ENCODE data around the gene YBX1.
"Not testable (repeated sequence)": the region's sequence is repeated elsewhere in the genome, so short reads cannot be mapped to it uniquely, and the experiment has no call there.

The YBX1 gene

DNA sequence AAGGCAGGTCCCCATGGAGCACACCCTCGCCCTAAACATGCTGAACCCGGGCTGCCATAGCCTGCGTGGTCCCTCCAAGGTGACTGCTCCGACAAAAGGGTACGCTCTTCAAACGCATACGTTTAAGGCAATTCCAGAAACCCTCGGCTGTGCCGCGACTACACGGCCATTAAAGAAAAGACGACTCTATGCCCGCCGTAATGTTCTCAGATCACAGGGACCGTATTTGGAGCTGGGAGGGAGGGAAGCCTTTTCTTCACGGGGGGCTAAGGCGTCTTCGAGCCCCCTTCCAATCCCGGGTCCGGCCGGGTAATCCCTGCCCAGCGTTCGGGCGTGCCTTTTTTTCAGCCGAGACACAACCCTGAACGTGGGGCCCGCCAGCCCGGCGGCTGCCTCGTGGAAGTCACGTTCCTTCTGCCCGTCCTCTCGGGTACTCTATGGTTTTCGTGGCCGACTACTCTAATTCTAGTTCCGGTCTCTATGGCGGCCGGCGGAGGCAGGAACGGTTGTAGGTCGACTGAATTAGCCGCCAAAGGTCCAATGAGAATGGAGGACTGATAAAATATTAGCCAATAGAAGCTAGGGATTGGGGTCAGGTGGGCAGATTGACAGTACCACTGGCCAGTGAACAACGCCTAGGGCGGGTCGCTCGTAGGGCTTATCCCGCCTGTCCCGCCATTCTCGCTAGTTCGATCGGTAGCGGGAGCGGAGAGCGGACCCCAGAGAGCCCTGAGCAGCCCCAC lies at the start of gene YBX1:
TSS of gene YBX1 (plus strand) at position 678 of the 743 bp plus-strand sequence. CDS start 148 bp downstream, outside the sequence.
- DNase-seq = peak; percentile 97

DNA sequence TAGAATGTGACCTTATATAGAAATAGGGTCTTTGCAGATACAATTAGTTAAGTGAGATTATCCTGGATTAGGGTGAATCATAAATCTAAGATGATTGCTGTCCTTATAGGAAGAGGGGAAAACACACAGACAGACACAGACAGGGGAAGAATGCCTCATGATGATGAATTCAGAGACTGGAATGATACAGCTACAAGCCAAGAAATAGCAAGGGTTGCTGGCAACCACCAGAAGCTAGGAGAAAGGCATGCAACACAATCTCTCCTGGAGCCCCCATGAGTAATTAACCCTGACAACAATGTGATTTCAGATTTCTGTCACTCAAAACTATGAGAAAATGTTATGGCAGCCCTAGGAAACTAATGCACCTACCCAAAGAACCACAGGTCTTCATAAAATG lies 43.1 kb upstream of the YBX1 start:
- DNase-seq = no peak

GRCh38 chr1:42646056-42646455 lies 36.2 kb upstream of the YBX1 start:
- no peak for DNase-seq

DNA sequence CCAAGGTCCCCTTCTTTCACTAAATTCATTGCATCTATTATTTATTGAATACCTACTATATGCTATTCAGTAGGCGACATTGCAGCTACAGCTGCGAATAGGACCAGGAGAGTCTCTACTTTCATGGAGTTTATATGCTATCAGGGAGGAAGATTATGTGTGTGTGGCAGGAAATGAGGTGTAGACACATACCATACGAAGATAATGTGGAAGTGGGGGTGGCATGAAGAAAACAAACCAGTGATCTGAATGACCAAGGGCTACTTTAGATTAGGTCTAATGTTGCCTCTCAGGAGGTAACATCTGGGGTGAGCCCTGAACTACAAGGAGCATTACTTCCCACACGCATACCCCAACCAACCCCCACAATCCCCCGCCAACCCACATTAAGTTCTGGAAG lies 25.0 kb upstream of the YBX1 start:
- DNase-seq = no peak

GRCh38 chr1:42657981-42658876 lies 24.0 kb upstream of the YBX1 start, which contains the start of gene PPIH:
Gene PPIH (plus strand): TSS chr1:42658423. CDS start chr1:42658447, 24 bp downstream.
- DNase-seq = peak; percentile 81

GRCh38 chr1:42658877-42659337 lies 23.3 kb upstream of the YBX1 start:
- DNase-seq = no peak

DNA sequence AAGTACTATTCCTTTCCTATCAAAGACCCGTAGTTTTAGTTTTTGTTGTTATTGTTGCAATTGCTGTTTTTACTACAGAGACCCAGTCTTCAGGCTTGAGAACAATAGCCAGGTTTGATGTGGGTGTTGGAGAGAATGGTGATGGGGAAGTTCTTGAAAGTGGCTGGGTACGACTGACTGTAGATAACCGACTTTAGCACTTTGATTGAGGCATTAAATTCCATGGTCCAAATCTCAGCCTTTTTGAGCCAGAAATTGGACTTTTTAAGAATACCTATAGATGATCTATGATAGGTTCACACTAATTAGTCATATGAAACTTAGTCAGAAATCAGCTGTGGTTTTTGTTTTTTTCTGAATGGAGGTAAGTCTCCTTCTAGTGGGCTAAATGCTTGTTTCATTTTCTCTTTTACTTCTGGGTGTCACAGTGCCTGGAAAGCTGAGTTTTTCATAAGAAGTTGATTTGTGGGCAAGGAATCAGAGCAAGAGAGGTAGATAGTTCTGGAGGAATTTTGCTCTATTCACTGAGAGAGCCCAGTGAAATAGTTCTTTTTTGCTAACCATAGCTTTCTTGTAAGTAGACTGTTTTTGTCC lies 21.2 kb upstream of the YBX1 start:
- no peak for DNase-seq

GRCh38 chr1:42669936-42670335 lies 12.3 kb upstream of the YBX1 start:
- DNase-seq = no peak

- DNase-seq = no peak
These were observed 11.8 kb upstream of the YBX1 start for GRCh38 chr1:42670425-42670824.

DNA sequence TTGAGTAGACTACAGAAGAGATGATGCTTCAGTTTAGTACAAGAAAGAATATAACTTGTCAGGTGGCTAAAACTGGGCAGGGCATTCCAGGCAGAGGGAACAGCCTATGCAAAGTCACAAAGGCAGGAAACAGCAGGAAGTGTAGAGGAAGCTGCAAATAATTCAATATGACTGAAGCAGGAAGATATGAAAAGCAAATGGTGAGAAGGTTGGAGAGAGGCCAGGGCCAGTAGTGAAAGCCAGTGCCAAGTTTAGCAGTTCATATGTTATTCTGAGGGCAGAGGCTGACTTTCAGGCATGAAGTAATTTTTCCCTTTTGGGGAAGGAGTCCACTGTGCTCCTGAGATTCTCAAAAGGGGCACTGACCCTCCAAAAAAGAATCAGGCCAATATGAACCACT lies 8.0 kb upstream of the YBX1 start:
- no peak for DNase-seq

DNA sequence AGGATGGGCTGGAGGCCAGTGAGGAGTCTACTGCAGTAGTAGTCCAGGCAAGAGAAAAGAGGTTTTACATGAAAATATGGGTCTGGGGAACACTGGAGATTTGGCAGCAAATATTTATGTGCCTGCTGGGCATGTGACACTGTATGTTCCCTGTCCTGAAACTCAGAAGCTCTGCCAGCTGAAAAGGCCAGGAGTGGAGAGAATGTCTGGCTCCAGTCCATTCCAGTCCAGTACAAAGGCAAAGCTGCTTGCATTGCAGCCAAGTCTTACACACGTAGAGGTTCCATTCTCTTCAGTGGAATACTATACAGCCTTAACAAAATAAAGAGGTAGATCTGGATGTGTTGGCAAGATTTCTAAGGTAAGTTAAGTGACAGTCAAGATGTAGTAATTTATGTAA lies 7.5 kb upstream of the YBX1 start:
- DNase-seq = no peak

DNA sequence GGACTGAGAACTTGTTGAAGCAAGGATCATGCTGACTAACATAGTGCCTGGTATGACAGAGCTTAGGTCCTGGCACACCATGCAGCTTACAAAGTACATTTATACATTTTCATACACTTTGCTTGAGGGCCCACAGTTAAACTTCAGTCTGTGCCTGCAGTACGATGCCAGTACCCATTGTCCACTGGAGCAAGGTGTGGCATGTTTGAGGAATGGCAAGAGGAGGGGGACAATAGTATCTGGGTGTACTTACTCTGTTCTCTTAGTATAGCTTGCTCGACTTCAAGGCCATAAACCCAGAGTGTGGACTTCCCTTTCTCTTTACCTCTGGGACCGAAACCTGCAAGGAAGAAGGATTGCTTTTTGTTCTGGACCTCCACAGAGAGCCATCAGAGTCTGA lies 6.8 kb upstream of the YBX1 start:
- no peak for DNase-seq

GRCh38 chr1:42676534-42677087 lies 5.6 kb upstream of the YBX1 start:
- no peak for DNase-seq

DNA sequence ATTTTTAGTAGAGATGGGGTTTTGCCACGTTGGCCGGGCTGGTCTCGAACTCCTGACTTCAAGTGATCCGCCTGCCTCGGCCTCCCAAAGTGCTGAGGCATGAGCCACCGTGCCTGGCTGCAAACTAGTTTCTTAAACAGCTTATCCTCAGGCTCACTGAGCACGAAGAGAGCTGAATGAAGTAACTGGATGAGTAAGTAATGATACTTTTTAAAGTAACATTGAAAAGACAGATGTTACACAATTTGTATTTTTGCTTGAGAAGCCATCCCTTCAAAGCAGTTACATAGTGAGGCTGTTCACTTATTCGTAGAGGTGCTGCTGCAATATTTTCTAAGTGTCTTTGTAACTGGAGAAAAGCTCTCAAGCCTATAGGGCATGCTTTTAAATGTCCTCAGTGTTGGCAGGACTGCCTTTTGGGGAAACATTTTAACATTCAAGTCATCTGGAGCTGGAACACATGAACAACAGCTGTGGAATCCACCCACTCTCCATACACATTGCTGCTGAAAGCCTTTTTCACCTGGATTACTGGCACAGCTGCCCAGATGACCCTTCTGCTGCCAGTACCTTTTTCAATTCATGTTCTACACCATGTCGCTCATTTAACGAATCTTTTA lies 2.7 kb upstream of the YBX1 start:
- DNase-seq = no peak

DNA sequence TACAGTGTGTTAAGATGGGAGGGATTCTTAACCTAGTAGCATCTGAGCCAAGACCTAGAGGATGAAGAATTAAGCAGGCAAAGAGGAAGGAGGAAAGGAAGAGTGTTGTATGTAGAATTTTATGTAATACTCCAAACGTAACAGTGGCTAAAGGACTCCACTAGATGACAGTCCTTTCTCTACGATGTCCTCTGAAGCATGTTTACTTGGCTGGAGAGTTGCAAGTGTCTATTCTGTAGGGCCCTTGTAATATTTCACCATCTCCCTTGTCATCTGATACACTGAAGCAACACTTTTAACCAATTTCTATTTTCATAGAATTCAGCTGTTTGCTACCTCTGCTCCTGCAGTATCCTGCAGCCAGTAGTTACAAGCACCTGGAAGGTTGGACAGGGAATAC lies 2.2 kb upstream of the YBX1 start:
- DNase-seq = no peak

DNA sequence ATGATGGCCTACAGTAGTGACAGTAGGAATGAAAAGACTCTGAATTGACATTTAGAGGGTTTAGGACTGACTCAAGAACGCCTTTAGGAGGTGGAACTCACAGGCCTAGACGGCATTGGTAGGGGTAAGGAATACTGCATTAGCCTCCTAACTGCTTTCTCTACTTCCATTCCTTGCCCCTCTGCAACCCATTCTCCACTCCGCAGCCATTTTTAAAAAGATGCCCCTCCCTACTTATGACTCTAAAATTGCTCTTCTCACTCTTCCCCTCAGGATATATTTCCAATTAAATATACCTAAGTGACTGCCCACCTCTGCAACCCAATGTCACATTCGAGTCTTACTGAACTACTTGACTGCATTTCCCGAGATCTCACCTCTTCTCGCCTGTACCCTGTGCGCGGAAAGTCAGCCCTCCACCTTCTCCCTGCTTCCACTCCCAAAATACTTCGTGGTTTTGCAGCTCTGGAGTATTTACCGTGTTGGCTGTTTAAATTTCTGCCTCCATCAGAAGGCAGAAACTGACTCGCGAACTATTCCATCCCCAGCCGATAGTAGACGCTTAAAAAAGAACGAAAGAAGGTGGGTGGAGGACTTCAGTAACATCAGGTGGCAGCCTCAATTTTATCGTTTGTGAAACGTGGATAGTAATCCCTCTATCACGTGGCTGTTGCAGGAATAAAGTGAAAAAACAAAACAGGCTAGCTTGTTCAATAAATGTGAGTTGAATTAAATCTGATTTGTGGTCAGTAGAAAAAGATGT lies 1.1 kb upstream of the YBX1 start:
- DNase-seq = no peak

DNA sequence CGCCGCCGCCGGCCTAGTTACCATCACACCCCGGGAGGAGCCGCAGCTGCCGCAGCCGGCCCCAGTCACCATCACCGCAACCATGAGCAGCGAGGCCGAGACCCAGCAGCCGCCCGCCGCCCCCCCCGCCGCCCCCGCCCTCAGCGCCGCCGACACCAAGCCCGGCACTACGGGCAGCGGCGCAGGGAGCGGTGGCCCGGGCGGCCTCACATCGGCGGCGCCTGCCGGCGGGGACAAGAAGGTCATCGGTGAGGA lies 193 bp downstream of the YBX1 start:
- DNase-seq = not testable (repeated sequence)

DNA sequence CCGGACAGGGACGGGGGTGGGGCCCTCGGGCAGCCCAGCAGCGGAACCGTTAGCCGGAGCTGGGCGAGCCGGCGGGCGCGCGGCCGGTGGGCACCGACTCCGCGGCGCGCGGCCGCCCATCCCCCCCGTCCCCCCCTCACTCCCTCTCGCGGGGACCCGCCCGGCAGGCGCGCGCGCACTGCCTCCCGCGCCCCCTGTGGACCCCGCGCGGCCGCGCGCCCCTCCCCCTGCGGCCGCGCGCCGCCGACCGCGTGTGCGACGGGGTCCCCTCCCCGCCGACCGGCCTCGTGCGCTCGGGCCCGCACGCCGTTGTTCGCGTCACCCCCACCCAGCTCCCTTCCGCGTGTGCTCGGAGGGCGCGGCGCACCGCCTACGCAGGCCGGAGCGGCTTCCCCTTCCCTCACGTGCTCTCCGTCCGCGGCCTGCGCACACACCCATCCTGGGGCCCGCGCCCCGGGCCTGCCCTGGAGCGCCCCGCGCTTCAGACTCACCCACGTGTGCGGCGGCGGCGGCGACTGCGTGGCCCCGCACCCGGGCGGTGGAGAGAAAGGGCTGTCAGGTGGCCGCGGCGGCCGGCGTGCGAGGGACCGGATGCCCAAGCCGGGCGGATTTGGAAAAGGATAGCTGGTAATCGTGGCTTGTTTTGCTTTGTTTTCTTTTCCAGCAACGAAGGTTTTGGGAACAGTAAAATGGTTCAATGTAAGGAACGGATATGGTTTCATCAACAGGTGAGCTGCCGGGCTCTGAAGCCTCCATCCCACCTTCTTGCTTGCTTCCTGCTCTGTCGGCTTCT lies 717 bp downstream of the YBX1 start:
- DNase-seq = no peak

- DNase-seq = no peak
These were observed 1.9 kb downstream of the YBX1 start for GRCh38 chr1:42684139-42684538.

DNA sequence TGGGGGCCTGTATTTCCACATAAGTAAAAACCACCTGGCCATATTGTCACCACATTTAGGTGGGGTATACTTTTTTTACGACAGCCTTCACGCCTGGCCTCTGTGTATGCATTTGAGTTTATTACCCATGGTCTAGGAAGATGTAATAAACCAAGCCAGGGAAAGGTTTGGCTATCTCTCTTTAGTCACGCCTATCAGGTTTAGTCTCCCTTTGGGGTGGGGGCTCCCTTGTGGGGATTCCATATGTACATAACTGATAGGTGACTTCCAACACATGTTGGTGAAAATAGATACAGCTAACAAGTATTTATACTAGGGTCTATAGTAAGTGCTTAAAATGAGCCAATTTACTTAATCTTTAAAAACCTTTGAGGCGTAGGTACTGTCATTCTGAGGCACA lies 4.2 kb downstream of the YBX1 start:
- DNase-seq = no peak

- no peak for DNase-seq
These were observed 7.7 kb downstream of the YBX1 start for GRCh38 chr1:42689912-42690311.

Data from GF-D8 (cell line).